HepG2 (cell line): ENCODE data around the gene RSPH9. TPM values are rescaled to one million over a fixed set of nuclear protein-coding genes. Genes with fewer than 3 reads are reported as not detected.

ENCODE experiments used
- AHR ChIP-seq: IDR thresholded peaks from 2 replicates; pipeline ENCODE4 v1.6.1; 2018; ENCODE audit warnings: missing genetic modification reagents, missing compliant biosample characterization
- ATM ChIP-seq: fragments of 450-650 bp; IDR thresholded peaks from 2 replicates; pipeline ENCODE4 v1.7.1; 2017; ENCODE audit warnings: mild to moderate bottlenecking, borderline replicate concordance
- BHLHE40 ChIP-seq: IDR thresholded peaks from 2 replicates; pipeline ENCODE4 v1.6.1; 2011; ENCODE audit warnings: low read length, improper control_type of control experiment
- CHD2 ChIP-seq: IDR thresholded peaks from 2 replicates; pipeline ENCODE4 v1.6.1; 2011; ENCODE audit warnings: low read depth, low read length, improper control_type of control experiment
- CREB3 ChIP-seq: sonication (generic); formaldehyde crosslinking; IDR thresholded peaks from 2 replicates; pipeline ENCODE4 v1.5.0; 2020; ENCODE audit warnings: missing genetic modification reagents
- GFI1 ChIP-seq: sonication (generic); formaldehyde crosslinking; IDR thresholded peaks from 2 replicates; pipeline ENCODE4 v1.5.0; 2020; ENCODE audit warnings: missing genetic modification reagents, mild to moderate bottlenecking, borderline replicate concordance
- HNRNPH1 ChIP-seq: fragments of 200-400 bp; formaldehyde crosslinking; optimal IDR thresholded peaks from 2 replicates; pipeline ENCODE3; 2017; ENCODE audit warnings: mild to moderate bottlenecking, low read depth, low read length
- JUND ChIP-seq: sonication (generic); formaldehyde crosslinking; IDR thresholded peaks from 2 replicates; pipeline ENCODE4 v1.8.0; 2022; ENCODE audit warnings: mild to moderate bottlenecking, missing genetic modification reagents
- LRRFIP1 ChIP-seq: sonication (generic); formaldehyde crosslinking; conservative IDR thresholded peaks from 2 replicates; pipeline ENCODE4 v1.4.0; 2020; ENCODE audit warnings: missing genetic modification reagents
- PITX1 ChIP-seq: sonication (generic); formaldehyde crosslinking; IDR thresholded peaks from 2 replicates; pipeline ENCODE4 v1.5.1; 2020; ENCODE audit warnings: mild to moderate bottlenecking, missing genetic modification reagents
- POLR2G ChIP-seq: fragments of 200-400 bp; formaldehyde crosslinking; IDR thresholded peaks from 2 replicates; pipeline ENCODE4 v1.6.1; 2018; ENCODE audit warnings: mild to moderate bottlenecking, low read depth, low read length, moderate library complexity
- RFX3 ChIP-seq: IDR thresholded peaks from 2 replicates; pipeline ENCODE4 v1.6.1; 2016; ENCODE audit warnings: missing biosample characterization, missing genetic modification reagents
- STAG1 ChIP-seq: sonication (generic); formaldehyde crosslinking; IDR thresholded peaks from 2 replicates; pipeline ENCODE4 v1.4.0; 2020; ENCODE audit warnings: missing genetic modification reagents
- TBX2 ChIP-seq: sonication (generic); formaldehyde crosslinking; IDR thresholded peaks from 2 replicates; pipeline ENCODE4 v1.5.0; 2020; ENCODE audit warnings: missing genetic modification reagents, mild to moderate bottlenecking, borderline replicate concordance
- THAP7 ChIP-seq: sonication (generic); formaldehyde crosslinking; IDR thresholded peaks from 2 replicates; pipeline ENCODE4 v1.8.1; 2023; ENCODE audit warnings: mild to moderate bottlenecking, missing genetic modification reagents
- ZBTB49 ChIP-seq: sonication (generic); formaldehyde crosslinking; IDR thresholded peaks from 2 replicates; pipeline ENCODE4 v1.4.0; 2020; ENCODE audit warnings: missing genetic modification reagents, borderline replicate concordance
- ZNF12 ChIP-seq: sonication (generic); formaldehyde crosslinking; IDR thresholded peaks from 2 replicates; pipeline ENCODE4 v1.5.0; 2020; ENCODE audit warnings: missing genetic modification reagents
- ZNF337 ChIP-seq: sonication (generic); formaldehyde crosslinking; IDR thresholded peaks from 2 replicates; pipeline ENCODE4 v1.5.1; 2020; ENCODE audit warnings: missing genetic modification reagents, low read depth, mild to moderate bottlenecking, borderline replicate concordance
- ZNF382 ChIP-seq: sonication (generic); formaldehyde crosslinking; IDR thresholded peaks from 2 replicates; pipeline ENCODE4 v1.5.0; 2020; ENCODE audit warnings: missing genetic modification reagents, mild to moderate bottlenecking, borderline replicate concordance
- ZNF513 ChIP-seq: sonication (generic); formaldehyde crosslinking; conservative IDR thresholded peaks from 2 replicates; pipeline ENCODE4 v1.5.0; 2020; ENCODE audit warnings: missing genetic modification reagents
- ZNF629 ChIP-seq: sonication (generic); formaldehyde crosslinking; conservative IDR thresholded peaks from 2 replicates; pipeline ENCODE4 v1.5.0; 2020; ENCODE audit warnings: missing genetic modification reagents
- ZNF644 ChIP-seq: IDR thresholded peaks from 2 replicates; pipeline ENCODE4 v1.6.1; 2016; ENCODE audit warnings: low read depth
- ZZZ3 ChIP-seq: sonication (generic); formaldehyde crosslinking; IDR thresholded peaks from 2 replicates; pipeline ENCODE4 v1.4.0; 2020; ENCODE audit warnings: missing genetic modification reagents, mild to moderate bottlenecking, borderline replicate concordance
- polyA plus RNA-seq, 8 experiments: library from polyadenylated mRNA; depleted of rRNA in 3 of 8; stranded (reverse) in 7 of 8; unstranded in 1 of 8; fragments of >200 nt; fragmentation: Illumina TruSeq in 4 of 8; extraction: Trizol in 4 of 8; gene quantifications; 2 replicates each; pipeline versions ENCODE4 v1.2.1 to v1.2.3, GENCODE V29; 2011 to 2016; ENCODE audit warnings: low read depth in 4 of 8, missing spikeins in 1 of 8, mixed read lengths in 1 of 8; ENCODE audit not compliant: insufficient read depth in 1 of 8
- total RNA-seq, 5 experiments: library from RNA; depleted of rRNA; stranded (reverse); fragments of >200 nt; fragmentation: Illumina TruSeq; extraction: Trizol; gene quantifications; 2 replicates each; pipeline ENCODE4 v1.2.3, GENCODE V29; 2016; ENCODE audit warnings: low read depth in 1 of 5

The RSPH9 gene
- total and polyA plus RNA-seq, 2 of the 13 experiments (the other 11 are each of a cell fraction or from before 2014, with no cell fraction given), result 0.04 TPM; not detected in 1

GRCh38 chr6:43699564-43700186 lies 54.8 kb downstream of the RSPH9 start (continued):
- TF ChIP-seq ZBTB49, result no peak
- TF ChIP-seq ZZZ3 (CRISPR knock-in tag), result no peak
- TF ChIP-seq POLR2G, result no peak
- TF ChIP-seq HNRNPH1, result no peak
- TF ChIP-seq ZNF12 (CRISPR knock-in tag), result no peak
- no peak for TF ChIP-seq ZNF513
- TF ChIP-seq ATM, result no peak
- TF ChIP-seq PITX1, result 0 out of 2 replicates have a peak, but pooled peaks have one; percentile 22
- TF ChIP-seq ZNF629 (CRISPR knock-in tag), result no peak
- TF ChIP-seq AHR, result no peak
- no peak for TF ChIP-seq CREB3 (CRISPR knock-in tag)
- TF ChIP-seq ZNF382 (CRISPR knock-in tag), result no peak
- no peak for TF ChIP-seq ZNF337
- TF ChIP-seq ZNF644 (CRISPR knock-in tag), result no peak
- no peak for TF ChIP-seq CHD2
- peak; percentile 32; the same call in 1 of the 2 replicates for TF ChIP-seq TBX2 (CRISPR knock-in tag)
- TF ChIP-seq RFX3 (CRISPR knock-in tag), result no peak
- TF ChIP-seq THAP7 (CRISPR knock-in tag), result no peak
- no peak for TF ChIP-seq LRRFIP1
- TF ChIP-seq BHLHE40, result no peak
- no peak for TF ChIP-seq STAG1
- no peak for TF ChIP-seq GFI1 (CRISPR knock-in tag)
- peak; percentile 50; the same call in 1 of the 2 replicates for TF ChIP-seq JUND
